ENCODE measurements around the gene RGS6. TPM values are rescaled to one million over a fixed set of nuclear protein-coding genes. Genes with fewer than 3 reads are reported as not detected.

The RGS6 gene
- total RNA-seq, 2 donors from 2014 or later = 0.15 to 0.45 TPM

DNA sequence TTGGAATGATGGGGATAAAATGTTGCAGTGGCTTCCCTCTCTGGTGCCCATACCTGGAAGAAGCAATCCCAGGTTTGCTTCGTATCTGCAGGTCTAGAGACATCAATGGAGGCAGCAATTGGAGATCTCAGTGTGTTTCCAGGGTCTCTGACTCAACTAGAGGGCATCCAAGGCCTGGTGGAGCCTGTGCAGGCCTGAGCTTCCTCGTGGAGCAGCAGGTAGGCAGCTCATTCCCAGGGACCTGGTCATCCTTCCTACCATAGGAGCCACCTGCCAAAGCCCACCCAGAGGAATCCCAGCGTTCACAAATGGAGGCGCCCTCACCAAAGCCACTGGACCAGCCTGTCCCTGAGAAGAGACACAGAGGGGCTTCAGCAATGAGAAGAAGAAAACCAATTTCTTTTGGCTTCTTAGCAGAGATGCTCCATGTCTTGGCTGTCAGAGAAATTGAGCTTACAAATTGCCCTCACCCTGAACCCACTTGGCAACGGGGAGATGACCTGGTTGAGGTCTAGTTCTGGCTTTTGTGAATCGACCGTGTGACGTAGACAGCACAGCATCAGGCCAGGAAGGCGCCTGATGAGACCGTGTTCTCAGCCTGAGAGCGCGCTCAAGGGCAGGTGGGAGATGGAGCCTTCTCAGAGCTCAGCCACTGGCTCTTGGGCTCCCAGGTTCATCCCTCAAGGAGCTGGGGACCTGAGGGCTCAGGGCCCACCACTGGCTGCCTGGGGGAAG lies 678.0 kb downstream of the RGS6 start:
- intact Hi-C loops (cut with DNase I) = no loop called here
- Histone ChIP-seq H3K4me3 (no peak overlapping the region), H3K4me1 (no peaks in the 10 kb centered on the region), H3K9ac (ENCODE audit: low read depth in 2 of 2, low read length in 2 of 2) (no peak overlapping the region), H3K27me3 (no peaks in the 10 kb centered on the region), H3K27ac (no peak overlapping the region), H3K9me3 (no peaks in the 10 kb centered on the region), H3K36me3 (no peaks in the 10 kb centered on the region)
- TF ChIP-seq, protein P1, sequence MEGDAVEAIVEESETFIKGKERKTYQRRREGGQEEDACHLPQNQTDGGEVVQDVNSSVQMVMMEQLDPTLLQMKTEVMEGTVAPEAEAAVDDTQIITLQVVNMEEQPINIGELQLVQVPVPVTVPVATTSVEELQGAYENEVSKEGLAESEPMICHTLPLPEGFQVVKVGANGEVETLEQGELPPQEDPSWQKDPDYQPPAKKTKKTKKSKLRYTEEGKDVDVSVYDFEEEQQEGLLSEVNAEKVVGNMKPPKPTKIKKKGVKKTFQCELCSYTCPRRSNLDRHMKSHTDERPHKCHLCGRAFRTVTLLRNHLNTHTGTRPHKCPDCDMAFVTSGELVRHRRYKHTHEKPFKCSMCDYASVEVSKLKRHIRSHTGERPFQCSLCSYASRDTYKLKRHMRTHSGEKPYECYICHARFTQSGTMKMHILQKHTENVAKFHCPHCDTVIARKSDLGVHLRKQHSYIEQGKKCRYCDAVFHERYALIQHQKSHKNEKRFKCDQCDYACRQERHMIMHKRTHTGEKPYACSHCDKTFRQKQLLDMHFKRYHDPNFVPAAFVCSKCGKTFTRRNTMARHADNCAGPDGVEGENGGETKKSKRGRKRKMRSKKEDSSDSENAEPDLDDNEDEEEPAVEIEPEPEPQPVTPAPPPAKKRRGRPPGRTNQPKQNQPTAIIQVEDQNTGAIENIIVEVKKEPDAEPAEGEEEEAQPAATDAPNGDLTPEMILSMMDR (IDR thresholded peaks at IDR 0.05) = no peak
- DNase-seq = peak; percentile 10

DNA sequence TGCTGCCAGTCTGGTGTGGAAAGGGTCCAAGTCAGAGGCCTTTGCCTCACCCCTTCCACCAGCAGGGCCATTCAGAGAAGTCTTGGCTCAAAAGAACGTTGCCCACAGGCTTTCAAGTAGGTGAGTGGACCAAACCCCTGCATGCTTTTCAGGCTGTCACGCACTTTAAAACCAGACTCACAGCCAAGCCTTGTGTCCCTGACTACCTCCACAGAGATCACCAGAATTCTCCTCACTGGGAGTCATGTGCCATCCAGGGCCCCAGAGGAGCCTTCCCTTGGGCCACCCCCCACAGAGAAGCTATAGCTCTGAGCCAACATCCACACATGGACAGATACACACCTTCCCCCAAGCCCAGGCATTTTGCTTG lies 678.6 kb downstream of the RGS6 start:
- Histone ChIP-seq H3K4me3 (no peak overlapping the region), H3K9me3 (no peaks in the 10 kb centered on the region), H3K9ac (ENCODE audit: low read depth in 2 of 2, low read length in 2 of 2) (no peak overlapping the region), H3K4me1 (no peaks in the 10 kb centered on the region), H3K27me3 (no peaks in the 10 kb centered on the region), H3K36me3 (no peaks in the 10 kb centered on the region), H3K27ac (no peak overlapping the region)
- no peak for DNase-seq
- intact Hi-C loops (cut with DNase I) = no loop called here
- TF ChIP-seq, protein P1 (IDR thresholded peaks at IDR 0.05) = no peak

DNA sequence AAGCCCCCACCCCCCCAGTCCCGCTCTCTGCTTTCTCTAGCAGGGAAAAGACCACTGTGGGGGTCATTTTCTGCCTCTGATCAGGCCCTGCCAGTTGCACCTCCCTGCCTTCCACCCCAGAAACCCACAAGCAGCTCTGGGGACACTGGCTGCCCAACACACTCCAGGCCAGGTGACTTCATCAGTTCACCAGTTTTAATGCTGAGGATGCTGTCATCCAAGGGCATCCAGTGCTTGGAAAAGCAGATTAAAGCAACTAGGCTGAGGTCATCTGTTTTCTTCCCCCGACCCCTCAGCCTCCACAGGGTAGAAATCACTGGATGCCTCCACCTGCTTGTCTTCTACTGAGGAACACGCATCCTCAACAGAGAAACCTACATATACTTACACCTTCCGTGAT lies 679.3 kb downstream of the RGS6 start:
- Histone ChIP-seq H3K4me1 (no peaks in the 10 kb centered on the region), H3K27ac (no peak overlapping the region), H3K4me3 (no peak overlapping the region), H3K9ac (ENCODE audit: low read depth in 2 of 2, low read length in 2 of 2) (no peak overlapping the region), H3K9me3 (no peaks in the 10 kb centered on the region), H3K36me3 (no peaks in the 10 kb centered on the region), H3K27me3 (no peaks in the 10 kb centered on the region)
- intact Hi-C loops (cut with DNase I) = no loop called here
- DNase-seq = peak; percentile 0
- TF ChIP-seq, protein P1 (IDR thresholded peaks at IDR 0.05) = no peak

DNA sequence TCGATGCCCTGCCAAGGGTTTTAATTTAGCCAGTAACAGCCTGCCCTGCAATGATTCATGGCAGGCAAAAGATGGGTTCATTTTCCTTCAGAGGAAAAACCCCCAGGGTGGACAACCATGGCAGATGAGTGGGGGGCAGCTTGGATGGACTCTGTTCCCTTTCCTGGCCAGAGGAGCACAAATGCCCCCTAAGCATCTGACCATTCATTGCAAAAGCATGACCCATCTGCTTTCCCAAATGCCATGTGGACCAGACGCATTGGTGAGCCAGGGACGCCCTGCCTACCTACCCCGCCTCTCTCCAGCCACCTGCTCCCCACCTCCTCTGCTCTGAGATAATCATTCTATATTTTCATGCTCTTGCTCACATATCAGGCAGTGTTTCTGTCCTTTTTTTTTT lies 679.8 kb downstream of the RGS6 start:
- Histone ChIP-seq H3K4me1 (no peaks in the 10 kb centered on the region), H3K27me3 (no peaks in the 10 kb centered on the region), H3K27ac (no peak overlapping the region), H3K9ac (ENCODE audit: low read depth in 2 of 2, low read length in 2 of 2) (no peak overlapping the region), H3K9me3 (no peaks in the 10 kb centered on the region), H3K4me3 (no peak overlapping the region), H3K36me3 (no peaks in the 10 kb centered on the region)
- peak; percentile 7 for DNase-seq
- TF ChIP-seq, protein P1 (IDR thresholded peaks at IDR 0.05) = no peak
- intact Hi-C loops (cut with DNase I) = no loop called here

DNA sequence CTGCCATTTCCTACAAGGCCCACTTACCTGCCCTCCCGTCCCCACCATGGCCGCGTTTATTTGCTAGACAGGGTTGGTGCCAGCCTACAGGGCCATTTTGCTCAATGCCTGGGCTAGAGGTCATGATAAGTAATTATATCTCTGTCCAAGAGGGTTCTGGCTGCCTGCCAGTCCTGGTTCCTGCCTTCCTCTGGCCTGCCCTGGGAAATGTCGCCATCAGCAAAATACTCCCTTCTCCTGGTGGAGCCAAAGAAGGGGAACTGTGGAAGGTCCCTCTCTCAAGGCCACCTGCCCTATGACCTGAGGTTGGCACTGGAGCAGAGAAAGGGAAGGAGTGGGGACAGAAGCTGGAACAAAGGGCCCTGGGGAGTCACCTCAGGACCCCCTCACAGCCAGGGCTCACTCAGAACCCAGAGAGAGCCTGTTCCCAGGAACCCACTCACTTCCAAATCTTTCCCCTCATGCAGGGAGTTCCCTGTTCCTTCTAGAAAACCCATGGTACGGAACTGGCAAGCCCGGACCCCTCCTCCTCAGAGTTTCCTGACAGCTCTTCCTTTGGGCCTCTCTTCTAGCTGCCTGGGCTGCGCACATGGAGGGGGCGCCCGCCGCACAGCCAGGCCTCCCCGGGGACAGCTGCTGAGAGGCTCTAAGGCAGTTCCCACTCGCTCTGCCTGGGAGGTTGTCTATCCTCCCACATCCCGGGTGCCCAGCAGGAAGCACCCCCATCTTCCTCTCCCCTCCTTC lies 681.2 kb downstream of the RGS6 start:
- Histone ChIP-seq H3K9me3 (no peaks in the 10 kb centered on the region), H3K27me3 (no peaks in the 10 kb centered on the region), H3K4me1 (no peaks in the 10 kb centered on the region), H3K27ac (no peak overlapping the region), H3K36me3 (no peaks in the 10 kb centered on the region), H3K9ac (ENCODE audit: low read depth in 2 of 2, low read length in 2 of 2) (no peak overlapping the region), H3K4me3 (no peak overlapping the region)
- TF ChIP-seq, protein P1 (IDR thresholded peaks at IDR 0.05) = no peak
- peak; percentile 22 for DNase-seq
- intact Hi-C loops (cut with DNase I) = no loop called here

Measured in colonic mucosa (tissue), 4 donors.